ENCODE data around the gene FFAR2.
"Not testable (repeated sequence)": the region's sequence is repeated elsewhere in the genome, so short reads cannot be mapped to it uniquely, and the experiment has no call there.

Gene FFAR2

DNA sequence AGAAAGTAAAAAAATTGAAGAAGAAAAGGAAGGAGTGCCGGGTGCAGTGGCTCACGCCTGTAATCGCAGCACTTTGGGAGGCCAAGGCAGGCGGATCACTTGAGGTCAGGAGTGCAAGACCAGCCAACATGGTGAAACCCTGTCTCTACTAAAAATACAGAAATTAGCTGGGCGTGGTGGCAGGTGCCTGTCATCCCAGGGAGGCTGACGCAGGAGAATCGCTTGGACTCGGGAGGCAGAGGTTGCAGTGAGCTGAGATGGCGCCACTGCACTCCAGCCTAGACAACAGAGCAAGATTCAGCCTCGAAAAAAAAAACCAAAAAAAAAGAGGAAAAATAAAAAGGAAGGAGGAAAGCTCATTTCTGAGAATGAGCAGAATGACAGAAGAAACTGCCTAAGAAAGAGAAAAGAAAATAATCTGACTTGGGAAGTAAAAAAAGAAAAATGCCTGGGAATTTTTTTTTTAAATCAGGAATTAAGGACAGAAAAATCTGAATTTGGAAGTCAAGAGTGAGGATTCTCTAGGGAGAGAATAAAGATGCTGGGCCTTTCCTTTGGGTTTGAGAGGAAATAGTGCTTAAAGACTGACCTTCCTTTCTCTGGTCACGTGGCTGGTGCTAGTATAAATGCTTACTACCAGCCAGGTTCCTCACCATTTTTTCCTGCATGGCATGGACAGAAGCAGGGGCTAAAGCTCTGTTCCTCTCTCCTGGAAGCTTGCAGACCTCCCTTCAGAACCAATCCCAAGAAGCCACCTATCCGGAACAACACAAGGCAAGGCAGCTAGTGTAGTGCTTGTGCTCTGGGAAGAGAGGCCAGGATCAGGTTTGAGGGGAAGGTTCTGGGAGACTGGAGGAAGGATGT is at the start of gene FFAR2:
TSS of gene FFAR2 (plus strand) at position 652 of the 864 bp plus-strand sequence. CDS start 1,458 bp downstream, outside the sequence.
- FAIRE-seq (no peak), DNase-seq (ENCODE audit: insufficient read length, low spot score) (no peak)

DNA sequence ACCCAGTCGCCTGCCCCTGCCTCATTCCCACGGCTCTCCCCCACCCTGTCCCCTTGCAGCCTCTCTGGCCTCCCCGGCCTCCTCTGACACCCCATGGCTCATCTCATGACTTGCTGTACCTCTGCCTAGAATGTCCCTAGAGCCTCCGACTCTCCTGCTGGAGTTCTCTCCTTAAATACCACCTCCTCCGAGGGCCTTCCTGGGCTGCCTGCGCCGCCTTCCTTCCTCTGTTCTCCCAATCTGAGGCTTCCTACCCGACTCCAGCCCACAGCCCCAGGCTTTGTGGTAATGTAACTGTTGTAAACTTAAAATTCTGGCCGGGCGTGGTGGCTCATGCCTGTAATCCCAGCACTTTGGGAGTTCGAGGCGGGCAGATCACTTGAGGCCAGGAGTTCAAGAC is 49.5 kb upstream of the FFAR2 start:
- no peak for FAIRE-seq
- no peak for DNase-seq (ENCODE audit: insufficient read length, low spot score)

DNA sequence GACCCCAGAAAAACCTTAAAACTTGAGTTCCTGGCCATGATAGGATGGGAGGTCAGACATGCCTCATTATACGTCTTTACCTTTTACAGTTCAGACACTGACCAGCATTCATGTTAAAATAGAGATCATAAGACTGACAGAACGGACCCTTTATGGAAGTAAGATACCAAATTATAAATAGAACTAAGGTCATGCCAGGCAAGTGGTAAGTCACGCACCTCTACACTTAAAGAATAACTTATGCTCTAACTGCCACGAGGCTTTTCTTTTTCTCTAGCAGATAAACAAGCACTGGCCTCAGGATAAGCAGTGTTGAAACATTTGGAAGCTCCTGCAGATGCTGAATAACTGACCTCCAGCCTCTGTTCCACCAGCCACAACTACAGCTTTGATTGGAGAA is 48.8 kb upstream of the FFAR2 start:
- DNase-seq (ENCODE audit: insufficient read length, low spot score) (no peak), FAIRE-seq (no peak)

DNA sequence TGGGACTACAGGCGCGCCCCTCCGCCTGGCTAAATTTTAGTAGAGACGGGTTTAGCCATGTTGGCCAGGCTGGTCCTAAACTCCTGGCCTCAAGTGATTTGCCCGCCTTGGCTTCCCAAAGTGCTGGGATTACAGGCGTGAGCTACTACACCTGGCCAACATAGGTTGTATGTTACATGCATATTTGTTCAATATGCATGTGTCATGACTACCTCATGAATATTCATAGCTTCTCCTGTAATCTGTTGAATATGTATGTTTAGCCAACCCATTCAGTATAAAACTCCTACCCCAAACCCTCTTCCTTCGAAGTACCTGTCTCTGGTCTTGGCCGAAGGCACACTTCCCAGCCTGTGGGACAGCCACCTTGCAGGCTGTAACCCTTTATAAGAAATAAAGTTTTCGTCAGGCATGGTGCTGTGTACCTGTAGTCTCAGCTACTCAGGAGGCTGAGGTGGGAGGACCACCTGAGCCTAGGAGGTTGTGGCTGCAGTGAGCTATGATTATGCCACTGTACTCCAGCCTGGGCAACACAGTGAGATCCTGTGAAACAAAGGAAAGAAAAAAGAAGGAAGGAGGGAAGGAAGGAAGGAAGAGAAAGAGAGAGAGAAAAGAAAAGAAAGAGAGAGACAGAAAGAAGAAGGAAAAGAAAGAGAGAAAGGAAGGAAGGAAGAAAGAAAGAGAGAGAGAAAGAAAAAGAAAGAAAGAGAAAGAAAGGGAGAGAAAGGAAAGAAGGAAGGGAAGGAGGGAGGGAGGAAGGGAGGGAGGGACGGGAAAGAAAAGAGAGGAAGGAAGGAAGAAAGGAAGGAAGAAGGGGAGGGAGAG is 47.9 kb upstream of the FFAR2 start:
- no peak for DNase-seq (ENCODE audit: insufficient read length, low spot score)
- no peak for FAIRE-seq

DNA sequence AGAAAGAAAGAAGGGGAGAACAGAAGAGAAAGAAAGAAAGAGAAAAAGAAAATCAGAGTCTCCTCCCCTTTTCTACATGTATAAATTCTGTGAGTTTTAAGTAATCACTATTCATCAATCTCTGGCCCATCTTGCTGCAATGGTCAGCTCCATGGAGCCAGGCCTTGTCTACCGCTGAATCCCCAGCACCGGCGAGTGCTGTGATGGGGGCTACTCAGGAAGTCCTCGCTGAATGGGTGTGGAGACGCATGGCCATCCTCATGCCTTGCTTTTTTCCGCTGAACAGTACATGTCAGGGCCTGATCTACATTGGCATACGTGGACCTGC is 47.3 kb upstream of the FFAR2 start:
- DNase-seq (ENCODE audit: insufficient read length, low spot score) (no peak), FAIRE-seq (no peak)

DNA sequence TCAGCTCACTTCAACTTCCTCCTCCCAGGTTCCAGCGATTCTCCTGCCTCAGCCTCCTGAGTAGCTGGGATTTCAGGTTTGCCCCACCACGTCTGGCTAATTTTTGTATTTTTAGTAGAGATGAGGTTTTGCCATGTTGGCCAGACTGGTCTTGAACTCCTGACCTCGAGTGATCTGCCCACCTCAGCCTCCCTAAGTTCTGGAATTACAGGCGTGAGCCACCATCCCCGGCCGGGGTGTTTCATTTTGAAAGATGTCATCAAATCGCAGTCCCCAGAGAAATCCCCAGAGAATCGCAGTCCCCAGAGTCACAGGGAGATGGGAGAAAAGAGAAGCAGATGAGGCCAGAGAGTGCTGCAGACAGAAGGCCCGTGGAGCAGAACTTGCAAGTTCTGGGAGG is 46.6 kb upstream of the FFAR2 start:
- not testable (repeated sequence) for DNase-seq (ENCODE audit: insufficient read length, low spot score); FAIRE-seq

DNA sequence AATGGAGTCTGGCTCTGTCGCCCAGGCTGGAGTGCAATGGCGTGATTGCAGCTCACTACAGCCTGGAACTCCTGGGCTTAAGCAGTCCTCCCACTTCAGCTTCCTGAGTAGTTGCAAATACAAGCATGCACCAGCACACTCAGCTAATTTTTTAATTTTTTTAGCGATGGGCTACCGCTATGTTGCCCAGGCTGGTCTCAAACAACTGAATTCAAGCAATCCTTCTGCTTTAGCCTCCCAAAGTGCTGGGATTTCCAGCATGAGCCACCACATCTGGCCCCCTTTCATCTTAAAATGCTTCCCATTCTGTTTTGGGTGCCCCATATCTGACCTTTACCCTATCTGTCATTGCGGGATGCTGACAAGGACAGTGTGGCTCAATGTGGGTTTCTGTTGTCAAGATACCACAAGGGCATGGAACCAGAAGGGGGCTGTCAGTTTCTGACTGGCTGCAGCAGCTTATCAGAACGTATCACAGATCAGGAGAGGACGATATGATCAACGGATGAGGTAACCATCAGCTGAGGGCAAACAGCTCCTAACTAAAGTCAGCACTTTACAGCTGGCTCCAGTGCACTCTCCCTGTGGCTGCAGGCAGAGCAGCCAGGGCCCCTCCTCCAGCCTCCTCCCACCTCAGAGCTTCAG is 44.8 kb upstream of the FFAR2 start:
- FAIRE-seq: no peak
- DNase-seq (ENCODE audit: insufficient read length, low spot score): no peak

DNA sequence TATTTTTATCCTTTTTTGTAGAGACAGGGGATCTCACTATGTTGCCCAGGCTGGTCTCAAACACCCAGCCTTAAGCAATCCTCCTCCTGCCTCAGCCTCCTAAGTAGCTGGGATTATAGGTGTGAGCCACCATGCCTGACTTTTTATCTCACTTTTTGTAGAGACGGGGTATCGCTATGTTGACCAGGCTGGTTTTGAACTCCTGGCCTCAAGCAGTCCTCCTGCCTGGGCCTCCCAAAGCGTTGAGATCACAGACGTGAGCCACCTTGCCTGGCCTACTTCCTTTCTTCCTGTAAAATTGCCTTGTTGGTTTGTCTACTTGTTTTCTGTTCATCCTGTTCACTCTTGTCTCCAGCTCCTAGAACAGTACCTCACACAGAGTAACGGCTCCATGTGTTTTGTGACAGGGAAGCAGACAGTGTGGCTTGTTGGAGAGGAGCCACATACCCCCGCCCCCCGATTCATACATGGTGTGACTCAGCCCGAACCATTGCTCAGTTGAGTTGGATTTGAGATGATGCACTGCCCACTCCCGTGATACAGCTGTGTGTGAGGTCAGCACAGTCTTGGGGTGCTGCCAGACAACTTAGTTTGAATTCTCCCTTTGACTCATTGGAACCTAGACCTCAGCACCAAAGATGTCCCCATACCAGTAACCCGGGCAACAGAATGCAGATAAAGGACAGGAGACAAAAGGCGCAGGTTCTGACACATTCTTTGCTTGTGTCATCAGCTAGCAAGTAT is 43.0 kb upstream of the FFAR2 start:
- peak; percentile 33 for DNase-seq (ENCODE audit: insufficient read length, low spot score)
- peak; percentile 38 for FAIRE-seq

DNA sequence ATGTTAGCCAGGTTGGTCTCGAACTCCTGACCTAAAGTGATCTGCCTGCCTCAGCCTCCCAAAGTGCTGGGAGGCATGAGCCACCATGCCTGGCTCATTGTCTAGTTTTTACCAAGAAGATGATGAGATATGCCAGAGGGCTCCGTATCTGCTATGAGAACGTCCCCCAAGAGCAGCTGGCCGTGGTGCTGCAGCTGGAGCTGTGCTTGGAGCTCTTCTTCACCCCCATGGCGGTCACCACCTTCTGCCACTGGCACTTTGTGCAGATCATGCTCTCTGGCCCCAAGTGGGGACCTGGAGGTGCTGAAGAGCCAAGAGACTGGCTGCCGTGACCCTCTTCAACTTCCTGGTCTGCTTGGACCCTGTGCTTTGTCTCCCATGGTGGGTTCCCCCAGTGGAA is 40.4 kb upstream of the FFAR2 start:
- FAIRE-seq: no peak
- no peak for DNase-seq (ENCODE audit: insufficient read length, low spot score)

DNA sequence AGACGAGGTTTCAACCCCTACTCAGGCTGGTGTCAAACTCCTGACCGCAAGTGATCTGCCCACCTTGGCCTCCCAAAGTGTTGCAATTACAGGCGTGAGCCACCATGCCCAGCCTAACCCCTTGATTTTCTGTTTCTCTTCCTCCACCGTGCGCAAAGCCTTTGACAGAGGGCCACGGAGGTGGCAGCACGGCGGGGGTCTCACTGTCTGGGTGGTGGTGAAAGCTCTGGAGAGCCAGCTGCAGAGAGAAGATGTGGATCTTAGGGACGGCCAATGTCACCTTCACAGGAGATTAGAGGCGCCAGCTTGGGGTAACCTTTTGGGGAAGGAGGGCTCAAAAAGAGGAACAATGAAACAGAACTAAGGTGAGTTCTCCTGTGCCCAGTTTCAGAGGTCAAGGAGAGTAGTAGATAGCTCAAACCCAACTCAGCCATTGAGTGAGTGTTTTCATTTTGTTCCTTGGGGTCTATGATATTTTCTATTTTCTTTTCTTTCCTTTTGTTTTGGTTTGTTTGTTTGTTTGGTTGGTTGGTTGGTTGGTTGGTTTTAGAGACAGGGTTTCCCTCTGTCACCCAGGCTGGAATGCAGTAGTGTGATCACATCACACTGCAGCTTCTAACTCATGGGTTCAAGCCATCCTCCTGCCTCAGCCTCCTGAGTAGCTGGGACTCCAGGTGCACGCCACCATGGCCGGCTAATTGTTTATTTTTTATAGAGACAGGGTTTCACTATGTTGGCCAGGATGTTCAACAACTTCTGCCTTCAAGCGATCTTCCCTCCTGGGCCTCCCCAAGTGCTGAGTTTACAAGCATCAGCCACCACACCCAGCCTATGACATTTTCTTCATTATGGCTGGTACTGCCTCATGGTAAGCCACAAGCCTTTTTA is 39.5 kb upstream of the FFAR2 start:
- DNase-seq (ENCODE audit: insufficient read length, low spot score) (no peak), FAIRE-seq (no peak)

DNA sequence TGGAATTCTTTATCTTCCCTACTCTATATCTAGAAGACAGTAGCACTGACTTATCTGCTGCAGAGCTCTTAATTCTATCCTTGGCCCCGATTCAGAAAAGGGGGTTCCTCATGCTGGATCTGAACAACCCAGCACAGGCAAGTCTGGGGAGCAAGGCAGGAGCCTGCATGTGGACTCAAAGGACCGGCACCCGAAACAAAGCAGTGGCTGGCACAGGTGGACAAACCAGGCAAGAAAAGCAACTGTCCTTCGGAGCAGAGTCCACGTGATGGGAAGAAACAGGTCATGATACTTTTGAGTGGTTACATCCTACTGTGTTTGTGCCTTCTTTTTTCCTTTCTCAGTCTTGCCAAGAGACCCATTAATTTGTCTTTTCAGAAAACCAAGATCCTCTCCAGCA is 38.9 kb upstream of the FFAR2 start:
- DNase-seq (ENCODE audit: insufficient read length, low spot score): no peak
- no peak for FAIRE-seq

DNA sequence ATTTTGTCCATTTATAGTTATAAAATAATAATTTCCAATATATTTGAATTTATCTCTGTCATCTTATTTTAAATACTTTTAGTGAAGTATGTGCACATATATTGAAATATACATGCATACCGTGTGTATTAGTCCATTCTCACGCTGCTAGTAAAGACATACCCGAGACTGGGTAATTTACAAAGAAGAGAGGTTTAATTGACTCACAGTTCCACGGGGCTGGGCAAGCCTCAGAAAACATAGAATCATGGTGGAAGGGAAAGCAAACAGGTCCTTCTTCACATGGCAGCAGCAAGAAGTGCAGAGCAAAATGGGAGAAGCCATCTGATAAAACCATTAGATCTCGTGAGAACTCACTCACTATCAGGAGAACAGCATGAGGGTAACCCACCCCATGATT is 37.6 kb upstream of the FFAR2 start:
- FAIRE-seq: no peak
- no peak for DNase-seq (ENCODE audit: insufficient read length, low spot score)

DNA sequence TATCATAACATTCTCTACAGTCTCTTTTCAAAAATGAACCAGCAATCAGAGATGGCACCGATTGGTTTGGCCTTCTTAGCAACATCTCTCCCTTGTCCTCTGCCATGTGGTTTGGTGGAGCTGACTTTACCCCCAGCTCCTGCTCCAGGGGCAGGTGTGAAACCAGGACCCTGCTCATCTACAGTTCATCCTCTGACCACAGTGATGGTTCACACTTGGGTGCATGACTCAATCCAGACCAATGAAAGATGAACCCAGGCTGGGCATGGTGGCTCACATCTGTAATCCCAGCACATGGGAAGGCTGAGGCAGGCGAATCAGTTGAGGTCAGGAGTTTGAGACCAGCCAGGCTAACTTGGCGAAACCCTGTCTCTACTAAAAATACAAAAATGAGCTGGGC is 33.6 kb upstream of the FFAR2 start:
- DNase-seq (ENCODE audit: insufficient read length, low spot score) (no peak), FAIRE-seq (no peak)

DNA sequence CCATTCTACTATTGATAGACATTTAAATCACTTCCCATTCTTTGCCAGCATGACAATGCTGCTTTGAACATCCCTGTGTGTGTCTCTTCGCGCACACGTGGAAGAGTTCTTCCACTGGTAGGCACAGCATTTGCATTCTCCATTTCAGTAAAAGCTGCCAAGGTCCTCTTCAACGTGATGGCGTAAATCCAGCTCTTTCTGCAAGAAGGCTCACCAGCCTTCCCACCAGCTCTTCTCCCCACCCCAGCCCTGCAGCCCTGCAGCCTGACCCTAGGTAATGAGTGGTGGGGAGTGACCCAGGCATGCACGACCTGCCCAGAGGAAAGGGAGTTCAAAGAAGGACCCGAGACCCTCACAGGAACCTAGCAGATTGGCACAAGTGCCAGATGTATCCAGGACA is 31.7 kb upstream of the FFAR2 start:
- DNase-seq (ENCODE audit: insufficient read length, low spot score) (no peak), FAIRE-seq (no peak)

DNA sequence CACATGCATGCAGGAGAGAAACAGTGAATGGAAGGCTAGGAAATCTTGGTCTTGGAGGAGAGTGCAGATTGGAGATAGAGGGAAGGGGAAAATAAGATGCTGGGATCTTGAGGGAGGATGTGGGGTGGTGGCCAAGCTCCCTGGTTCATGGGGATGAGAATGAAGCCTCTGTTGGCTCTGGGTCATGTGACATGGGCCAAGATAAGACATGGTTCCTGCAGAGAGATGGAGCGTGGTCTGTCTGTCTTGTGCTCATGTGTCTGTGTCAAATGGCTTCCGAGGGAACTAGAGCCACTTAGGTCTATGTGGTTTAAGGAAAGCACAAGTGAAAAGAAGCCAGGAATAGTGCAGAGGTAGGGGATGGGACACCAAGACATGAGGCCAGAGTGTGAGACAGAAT is 30.8 kb upstream of the FFAR2 start:
- no peak for FAIRE-seq

DNA sequence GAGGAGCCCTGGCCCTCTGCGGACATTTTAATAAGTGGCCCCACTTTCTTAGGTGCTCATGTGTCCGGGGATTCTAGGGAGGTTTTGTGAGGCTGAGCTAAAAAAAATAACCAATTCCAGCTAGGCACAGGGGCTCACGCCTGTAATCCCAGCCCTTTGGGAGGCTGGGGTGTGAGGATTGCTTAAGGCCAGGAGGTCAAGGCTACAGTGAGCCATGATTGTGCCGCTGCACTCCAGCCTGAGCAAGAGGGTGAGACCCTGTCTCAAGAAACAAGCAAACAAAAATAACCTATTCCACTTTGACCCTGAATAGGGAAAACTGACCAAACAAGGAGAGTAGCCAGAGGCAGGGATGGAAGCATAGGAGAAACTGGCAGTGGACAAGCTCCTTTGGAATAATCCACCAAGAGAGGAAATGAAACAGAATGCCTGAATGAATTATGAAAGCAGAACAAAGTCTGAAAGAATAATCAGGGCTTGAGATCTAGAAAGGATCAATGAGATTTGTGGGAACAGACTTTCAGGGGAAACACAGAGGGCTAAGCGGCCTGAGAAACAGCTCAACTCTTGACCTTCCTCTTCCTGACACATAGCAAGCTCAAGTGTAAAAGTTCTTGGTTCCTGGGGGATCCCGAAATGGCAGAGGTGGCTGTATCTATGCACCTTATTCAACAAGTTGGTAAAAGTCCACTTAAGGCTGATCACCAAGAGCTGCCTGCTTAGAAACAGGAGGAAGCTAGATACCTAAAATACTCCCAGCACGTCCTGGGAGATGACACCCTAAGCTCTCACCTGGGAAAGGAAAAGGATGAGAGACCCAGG is 30.1 kb upstream of the FFAR2 start:
- FAIRE-seq: no peak

More for the DNA sequence above, 30.8 kb upstream of the FFAR2 start:
- no peak for DNase-seq (ENCODE audit: insufficient read length, low spot score)

DNA sequence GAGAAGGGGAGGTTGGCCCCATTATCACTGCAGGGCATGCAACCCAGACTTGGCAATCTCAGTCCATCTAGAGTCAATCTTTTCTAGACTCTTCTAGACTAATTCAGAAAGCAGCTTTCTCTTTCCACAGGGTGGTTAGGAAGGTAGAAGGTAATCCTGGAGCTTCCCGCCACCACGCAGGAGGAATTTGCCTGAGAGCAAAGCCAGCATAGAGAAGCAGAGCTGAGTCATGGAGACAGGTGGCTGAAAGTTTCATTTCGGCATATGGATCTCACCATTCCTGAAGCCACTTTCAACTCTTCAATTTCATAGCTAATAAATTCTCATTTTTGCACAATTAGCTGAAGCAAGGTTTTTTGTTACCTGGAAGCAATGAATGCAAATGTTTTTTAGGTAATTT is 29.0 kb upstream of the FFAR2 start:
- DNase-seq (ENCODE audit: insufficient read length, low spot score): no peak
- FAIRE-seq: no peak

More for the DNA sequence above, 30.1 kb upstream of the FFAR2 start:
- DNase-seq (ENCODE audit: insufficient read length, low spot score): no peak

DNA sequence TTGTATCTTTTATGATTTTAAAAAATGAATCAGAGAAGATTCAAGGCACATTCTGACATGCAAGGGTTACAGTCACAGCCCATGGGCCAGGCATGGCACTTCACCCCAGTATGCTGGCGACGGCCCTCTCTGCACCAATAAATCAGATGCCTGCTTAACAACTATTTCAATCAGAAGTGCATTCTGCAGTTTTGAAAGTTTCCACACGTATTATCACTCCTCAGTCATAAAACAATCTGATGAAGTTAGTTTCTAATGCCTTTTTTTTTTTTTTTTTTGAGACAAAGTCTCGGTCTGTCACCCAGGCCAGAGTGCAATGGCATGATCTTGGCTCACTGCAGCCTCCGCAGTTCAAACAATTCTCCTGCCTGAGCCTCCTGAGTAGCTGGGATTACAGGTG is 28.3 kb upstream of the FFAR2 start:
- FAIRE-seq: no peak
- no peak for DNase-seq (ENCODE audit: insufficient read length, low spot score)

DNA sequence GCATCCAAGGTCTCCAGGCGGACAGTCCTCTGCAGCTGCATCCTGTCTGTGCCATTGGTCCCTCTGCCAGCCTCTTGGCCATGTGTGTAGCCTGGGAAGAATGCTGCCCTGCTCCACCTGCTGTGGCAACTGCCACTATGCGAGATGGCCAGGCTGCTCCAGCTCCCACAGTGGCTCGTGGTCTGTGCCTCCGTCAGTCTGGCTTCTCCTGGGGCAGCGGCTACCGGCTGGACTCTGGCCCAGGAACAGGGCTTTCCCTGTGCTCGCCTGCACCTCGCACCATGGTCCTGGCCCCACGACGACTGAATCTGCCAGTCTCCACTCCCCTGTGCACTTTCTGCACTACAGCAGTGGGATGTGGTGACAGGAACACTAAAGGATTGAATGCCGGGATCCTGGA is 26.7 kb upstream of the FFAR2 start:
- FAIRE-seq (no peak), DNase-seq (ENCODE audit: insufficient read length, low spot score) (no peak)
